SK-N-SH (cell line): Measurements from ENCODE around the gene EPB41L1. TPM values are rescaled to one million over a fixed set of nuclear protein-coding genes. Genes with fewer than 3 reads are reported as not detected.
A peak's percentile ranks its signal among the peaks of the same experiment; 100 is the strongest.

ENCODE experiments used
- CTCF ChIA-PET: fragments of 300-600, 350-600 bp; formaldehyde crosslinking; extraction: SDS; loops from one replicate; lab custom pipeline; 2021; lab: Yijun Ruan, JAX
- POLR2A ChIA-PET: fragments of 350-600 bp; sonication (Branson Sonifier 250); formaldehyde crosslinking; extraction: SDS; loops from one replicate; lab custom pipeline; 2020; ENCODE audit warnings: antibody characterized with exemption, inconsistent platforms; lab: Yijun Ruan, JAX
- DNase-seq: peaks from one replicate; pipeline ENCODE4 v3.0.0; 2012
- H2AFZ ChIP-seq: fragments of 200-600 bp; sonication (generic); 2 replicates; pipeline ENCODE4 v1.8.1; 2016; ENCODE audit warnings: antibody characterized with exemption, mild to moderate bottlenecking, low read depth
- H3F3A ChIP-seq: fragments of 200-600 bp; sonication (generic); replicated peaks from 2 replicates; pipeline ENCODE3; 2016; ENCODE audit warnings: antibody characterized with exemption, mild to moderate bottlenecking; ENCODE audit not compliant: insufficient read depth
- H3K27ac ChIP-seq, 2 experiments: fragments of 200-500 bp in 1 of 2; fragments of 200-600 bp in 1 of 2; sonication (Bioruptor generic) in 1 of 2; sonication (generic), shearing (Covaris generic) in 1 of 2; 2 replicates each; pipeline versions ENCODE4 v1.5.1 to v1.6.1; 2014 to 2016; ENCODE audit warnings: low read depth in 2 of 2, inconsistent platforms in 1 of 2, low read length in 1 of 2, mild to moderate bottlenecking in 1 of 2, mixed read lengths in 1 of 2
- H3K27me3 ChIP-seq: fragments of 200-600 bp; sonication (generic), shearing (Covaris generic); 2 replicates; pipeline ENCODE4 v1.6.1; 2016; ENCODE audit warnings: mixed run types; ENCODE audit not compliant: insufficient read depth
- H3K36me3 ChIP-seq, 2 experiments: fragments of 200-500 bp in 1 of 2; fragments of 200-600 bp in 1 of 2; sonication (Bioruptor generic) in 1 of 2; sonication (generic) in 1 of 2; replicated peaks in 1 of 2; 2 replicates each; pipeline versions ENCODE3 to v1.5.1; 2014 to 2016; ENCODE audit warnings: low read length in 1 of 2, mild to moderate bottlenecking in 1 of 2; ENCODE audit not compliant: insufficient read depth in 2 of 2, control insufficient read depth in 1 of 2
- H3K4me1 ChIP-seq, 2 experiments: fragments of 200-500 bp in 1 of 2; fragments of 200-600 bp in 1 of 2; sonication (Bioruptor generic) in 1 of 2; sonication (generic), shearing (Covaris generic) in 1 of 2; 2 replicates each; pipeline versions ENCODE4 v1.5.1 to v1.6.1; 2014 to 2016; ENCODE audit warnings: low read depth in 1 of 2, low read length in 1 of 2, mixed run types in 1 of 2; ENCODE audit not compliant: insufficient read depth in 2 of 2, control insufficient read depth in 1 of 2
- H3K4me2 ChIP-seq: fragments of 200-600 bp; sonication (generic), shearing (Covaris generic); 2 replicates; pipeline ENCODE4 v1.6.1; 2017; ENCODE audit warnings: mixed run types
- H3K4me3 ChIP-seq, 2 experiments: fragments of 200-500 bp in 1 of 2; fragments of 200-600 bp in 1 of 2; sonication (Bioruptor generic) in 1 of 2; sonication (generic), shearing (Covaris generic) in 1 of 2; 2 replicates each; pipeline versions ENCODE4 v1.5.1 to v1.8.1; 2014 to 2016; ENCODE audit warnings: low read depth in 2 of 2, inconsistent platforms in 1 of 2, low read length in 1 of 2, mild to moderate bottlenecking in 1 of 2, mixed read lengths in 1 of 2, moderate library complexity in 1 of 2
- H3K79me2 ChIP-seq: fragments of 200-600 bp; sonication (generic); 2 replicates; pipeline ENCODE4 v1.8.1; 2017; ENCODE audit warnings: mild to moderate bottlenecking; ENCODE audit not compliant: insufficient read depth
- H3K9ac ChIP-seq: fragments of 200-600 bp; sonication (generic); 2 replicates; pipeline ENCODE4 v1.6.1; 2017; ENCODE audit warnings: mixed run types
- H3K9me2 ChIP-seq: fragments of 200-600 bp; sonication (generic); 2 replicates; pipeline ENCODE4 v1.6.1; 2017; ENCODE audit warnings: mixed run types
- H3K9me3 ChIP-seq: fragments of 200-600 bp; sonication (generic); 2 replicates; pipeline ENCODE4 v1.6.1; 2017; ENCODE audit warnings: mixed run types, mild to moderate bottlenecking, moderate library complexity
- H4K20me1 ChIP-seq: fragments of 200-600 bp; sonication (generic); 2 replicates; pipeline ENCODE4 v1.6.1; 2017; ENCODE audit warnings: mild to moderate bottlenecking, mixed run types; ENCODE audit not compliant: insufficient read depth
- EP300 ChIP-seq, 2 experiments: IDR thresholded peaks; 2 replicates each; pipeline versions ENCODE4 v1.4.0 to v1.6.1; 2012; ENCODE audit warnings: borderline replicate concordance in 1 of 2, low read depth in 1 of 2, low read length in 1 of 2
- GATA2 ChIP-seq: sonication (generic); formaldehyde crosslinking; IDR thresholded peaks from 2 replicates; pipeline ENCODE4 v1.5.0; 2020; ENCODE audit warnings: mild to moderate bottlenecking, missing genetic modification reagents
- JUND ChIP-seq: IDR thresholded peaks from 2 replicates; pipeline ENCODE4 v1.4.0; 2012
- MEF2A ChIP-seq: IDR thresholded peaks from 2 replicates; pipeline ENCODE4 v1.4.0; 2012; ENCODE audit warnings: low read depth, borderline replicate concordance
- MXI1 ChIP-seq: IDR thresholded peaks from 2 replicates; pipeline ENCODE4 v1.6.1; 2012; ENCODE audit warnings: mild to moderate bottlenecking, low read depth, low read length, improper control_type of control experiment
- NFIC ChIP-seq: IDR thresholded peaks from 2 replicates; pipeline ENCODE4 v1.4.0; 2012; ENCODE audit warnings: borderline replicate concordance
- POLR2AphosphoS5 ChIP-seq: IDR thresholded peaks from 2 replicates; pipeline ENCODE4 v1.6.1; 2012; ENCODE audit warnings: low read depth, low read length
- RCOR1 ChIP-seq: fragments of 150-350 bp; IDR thresholded peaks from 2 replicates; pipeline ENCODE4 v1.6.1; 2017; ENCODE audit warnings: antibody characterized with exemption, low read length
- RFX5 ChIP-seq: IDR thresholded peaks from 2 replicates; pipeline ENCODE4 v1.6.1; 2012; ENCODE audit warnings: mild to moderate bottlenecking, improper control_type of control experiment, low read length
- RXRA ChIP-seq: IDR thresholded peaks from 2 replicates; pipeline ENCODE4 v1.4.0; 2012; ENCODE audit warnings: low read depth, mild to moderate bottlenecking, borderline replicate concordance
- USF1 ChIP-seq: IDR thresholded peaks from 2 replicates; pipeline ENCODE4 v1.4.0; 2012; ENCODE audit warnings: low read depth, borderline replicate concordance
- ZBTB33 ChIP-seq: IDR thresholded peaks from 2 replicates; pipeline ENCODE4 v1.4.0; 2012; ENCODE audit warnings: low read depth, borderline replicate concordance
- WGBS: methylation state at CpG from one replicate; pipeline ENCODE4 v1.1.6; 2017; ENCODE audit warnings: low lambda C conversion rate; 5-methylcytosine and 5-hydroxymethylcytosine counted together
- polyA plus RNA-seq, 3 experiments: library from polyadenylated mRNA; depleted of rRNA; stranded (reverse); fragments of >200 nt; gene quantifications; 2 replicates each; pipeline ENCODE4 v1.2.3, GENCODE V29; 2012

The EPB41L1 gene
- polyA plus RNA-seq, 1 of the 3 experiments (the other 2 are of a cell fraction) = 26.1 TPM

GRCh38 chr20:36158160-36158741 is 3.7 kb downstream of the EPB41L1 start:
- H3K9ac ChIP-seq = no peak overlapping the region
- peaks cover 6% of the 10 kb centered on the region for H3F3A ChIP-seq
- no peak for DNase-seq
- ChIA-PET CTCF (interaction anchor here (0.5 to 11.1 kb wide), 17 partner anchors 9 to 616 kb away, joined by 3 to 178 read pairs (median 4); partner anchors contain the start of gene DSN1), POLR2A (no interaction called here)
- peaks cover 15% of the 10 kb centered on the region for H4K20me1 ChIP-seq
- no peaks in the 10 kb centered on the region for H3K27me3 ChIP-seq
- no peak overlapping the region for H2AFZ ChIP-seq
- H3K9me2 ChIP-seq = no peaks in the 10 kb centered on the region
- no peak for TF ChIP-seq USF1
- TF ChIP-seq JUND = no peak
- TF ChIP-seq POLR2AphosphoS5 = no peak
- TF ChIP-seq RFX5 = no peak
- H3K4me2 ChIP-seq = no peak overlapping the region
- H3K9me3 ChIP-seq = no peaks in the 10 kb centered on the region
- 91% methylated on average over 9 of the region's 9 CpGs for WGBS
- peaks cover 15% of the 10 kb centered on the region; the same call in 1 of the 2 replicates for H3K79me2 ChIP-seq
- peaks cover 7 to 31% of the 10 kb centered on the region in 2 experiments; a peak in 3 of 4 replicates for H3K4me1 ChIP-seq
- no peak overlapping the region for H3K4me3 ChIP-seq
- H3K36me3 ChIP-seq = no peaks in the 10 kb centered on the region
- no peak overlapping the region for H3K27ac ChIP-seq

- Histone ChIP-seq H3K4me2 (no peak overlapping the region), H2AFZ (no peak overlapping the region), H3K4me3 (no peak overlapping the region), H3F3A (peaks cover 4% of the 10 kb centered on the region), H3K9me3 (no peaks in the 10 kb centered on the region), H3K79me2 (peaks cover 15% of the 10 kb centered on the region; the same call in 1 of the 2 replicates), H3K9ac (no peak overlapping the region), H3K27me3 (no peaks in the 10 kb centered on the region), H3K27ac (no peak overlapping the region), H3K36me3 (no peaks in the 10 kb centered on the region), H3K4me1 (peaks cover 7 to 24% of the 10 kb centered on the region in 2 experiments; a peak in 2 of 4 replicates), H3K9me2 (no peaks in the 10 kb centered on the region), H4K20me1 (peaks cover 15% of the 10 kb centered on the region)
- TF ChIP-seq RCOR1 = no peak
- no peak for TF ChIP-seq MEF2A
- no peak for DNase-seq
- CTCF ChIA-PET = interaction anchor here (0.8 to 11.1 kb wide), 4 partner anchors 38 to 240 kb away, joined by 3 to 178 read pairs (median 4); no protein-coding TSS in a partner anchor
- POLR2A ChIA-PET = no interaction called here
Observed at GRCh38 chr20:36159833-36160232, 5.3 kb downstream of the EPB41L1 start.

- TF ChIP-seq GATA2 (CRISPR knock-in tag) (no peak), ZBTB33 (no peak), USF1 (peak; percentile 54; the same call in 1 of the 2 replicates), RFX5 (no peak), NFIC (peak; percentile 24; the same call in 1 of the 2 replicates), MXI1 (peak; percentile 64; the same call in 1 of the 2 replicates), EP300 (IDR thresholded peaks at IDR 0.05; ENCODE audit: borderline replicate concordance in 1 of 2, low read depth in 1 of 2, low read length in 1 of 2) (peak in 1 of 2 experiments; percentile 8; a peak in 1 of 4 replicates), RXRA (no peak)
- POLR2A ChIA-PET = interaction anchor here (0.5 to 1.2 kb wide), 2 partner anchors 13 to 169 kb away, joined by 3 to 4 read pairs; no protein-coding TSS in a partner anchor
- Histone ChIP-seq H3K27me3 (no peaks in the 10 kb centered on the region), H3K9me2 (no peaks in the 10 kb centered on the region), H3K9ac (no peak overlapping the region), H3K4me3 (no peak overlapping the region), H3K27ac (peak overlapping the region in 1 of 2 experiments; percentile 45; a peak in 2 of 4 replicates), H3K4me1 (peaks cover 7 to 9% of the 10 kb centered on the region in 2 experiments; a peak in 2 of 4 replicates), H3K36me3 (no peaks in the 10 kb centered on the region), H2AFZ (no peak overlapping the region), H3K79me2 (0 out of 2 replicates have a peak, but pooled peaks cover 3% of the 10 kb centered on the region), H3F3A (no peaks in the 10 kb centered on the region), H4K20me1 (0 out of 2 replicates have a peak, but pooled peaks cover 2% of the 10 kb centered on the region), H3K9me3 (no peaks in the 10 kb centered on the region), H3K4me2 (no peak overlapping the region)
- peak; percentile 81 for DNase-seq
- CTCF ChIA-PET = interaction anchor here (1.2 to 11.1 kb wide), 8 partner anchors 13 to 277 kb away, joined by 4 to 178 read pairs (median 6); partner anchors contain the start of gene SCAND1
- 56% methylated on average over 11 of the region's 14 CpGs for WGBS
Observed at GRCh38 chr20:36162272-36162966, 7.9 kb downstream of the EPB41L1 start.
